GM18520 (cell line): Measurements from ENCODE around the gene ZBTB6.
"Not testable (repeated sequence)": the region's sequence is repeated elsewhere in the genome, so short reads cannot be mapped to it uniquely, and the experiment has no call there.

Experiments
- ATAC-seq: cut with Tn5 transposase; IDR thresholded peaks from one replicate; pipeline ENCODE4 v1.9.1; 2021; ENCODE audit not compliant: unreplicated experiment

Gene ZBTB6

GRCh38 chr9:122929796-122930354 is 16.8 kb upstream of the ZBTB6 start:
- no peak for ATAC-seq

- ATAC-seq = no peak
Observed at GRCh38 chr9:122923947-122924346, 10.8 kb upstream of the ZBTB6 start.

- ATAC-seq = no peak
Observed at GRCh38 chr9:122922713-122923112, 9.6 kb upstream of the ZBTB6 start.

- ATAC-seq = no peak
Observed at GRCh38 chr9:122918310-122918709, 5.2 kb upstream of the ZBTB6 start.

GRCh38 chr9:122912671-122912963 is 506 bp downstream of the ZBTB6 start:
- no peak for ATAC-seq

- ATAC-seq = not testable (repeated sequence)
Observed at GRCh38 chr9:122906122-122906521, 7.0 kb downstream of the ZBTB6 start.

GRCh38 chr9:122904823-122905710 is 8.1 kb downstream of the ZBTB6 start, which contains the start of gene RC3H2:
RC3H2 (minus strand) TSS chr9:122905359; CDS start chr9:122897509, 7,850 bp downstream.
- peak; percentile 77 for ATAC-seq

GRCh38 chr9:122904466-122904822 is 8.7 kb downstream of the ZBTB6 start:
- ATAC-seq = peak; percentile 14

GRCh38 chr9:122900791-122901190 is 12.3 kb downstream of the ZBTB6 start:
- ATAC-seq = no peak

GRCh38 chr9:122897969-122898368 is 15.2 kb downstream of the ZBTB6 start:
- no peak for ATAC-seq

- ATAC-seq = no peak
Observed at GRCh38 chr9:122888480-122888879, 24.6 kb downstream of the ZBTB6 start.

GRCh38 chr9:122883125-122883524 is 30.0 kb downstream of the ZBTB6 start:
- ATAC-seq = no peak

- no peak for ATAC-seq
Observed at GRCh38 chr9:122879443-122879842, 33.7 kb downstream of the ZBTB6 start.

GRCh38 chr9:122875523-122875922 is 37.6 kb downstream of the ZBTB6 start:
- no peak for ATAC-seq

- not testable (repeated sequence) for ATAC-seq
Observed at GRCh38 chr9:122867276-122867675, 45.8 kb downstream of the ZBTB6 start.

GRCh38 chr9:122866079-122866478 is 47.0 kb downstream of the ZBTB6 start:
- ATAC-seq = no peak

GRCh38 chr9:122865300-122865699 is 47.8 kb downstream of the ZBTB6 start:
- no peak for ATAC-seq

GRCh38 chr9:122863407-122863806 is 49.7 kb downstream of the ZBTB6 start:
- no peak for ATAC-seq

GRCh38 chr9:122860319-122861142 is 52.6 kb downstream of the ZBTB6 start:
- no peak for ATAC-seq
